Naive B cell (primary cell): ENCODE results near the gene ADCY2. TPM values are rescaled to one million over a fixed set of nuclear protein-coding genes. Genes with fewer than 3 reads are reported as not detected.

Source experiments
- ATAC-seq, 2 donors: fragments of 150-1000 bp; cut with Tn5 transposase; 2 replicates each; pipeline ENCODE4 v1.10.0; 2021; ENCODE audit warnings: low read depth in 2 of 2, mild to moderate bottlenecking in 2 of 2, moderate library complexity in 2 of 2
- DNase-seq: peaks from one replicate; pipeline ENCODE4 v3.0.0; 2022
- H3K27ac Mint-ChIP-seq, 6 donors: one replicate each; pipeline ENCODE4 v1.8.0; 2020 to 2022; ENCODE audit warnings: mild to moderate bottlenecking in 6 of 6, mixed read lengths in 6 of 6, moderate library complexity in 5 of 6, inconsistent platforms in 2 of 6
- H3K27me3 Mint-ChIP-seq, 3 donors: one replicate each; pipeline ENCODE4 v1.8.0; 2021 to 2022; ENCODE audit warnings: mixed read lengths in 3 of 3, mild to moderate bottlenecking in 1 of 3
- H3K36me3 Mint-ChIP-seq, 2 donors: one replicate each; pipeline ENCODE4 v1.8.0; 2020 to 2022; ENCODE audit warnings: mixed read lengths in 2 of 2, inconsistent platforms in 1 of 2, mild to moderate bottlenecking in 1 of 2
- H3K4me1 Mint-ChIP-seq, 3 donors: one replicate each; pipeline ENCODE4 v1.8.0; 2020 to 2022; ENCODE audit warnings: mixed read lengths in 3 of 3, inconsistent platforms in 1 of 3, mild to moderate bottlenecking in 1 of 3, moderate library complexity in 1 of 3
- H3K4me3 Mint-ChIP-seq, 8 donors: one replicate each; pipeline ENCODE4 v1.8.0; 2020 to 2022; ENCODE audit warnings: mild to moderate bottlenecking in 8 of 8, mixed read lengths in 8 of 8, moderate library complexity in 8 of 8, inconsistent platforms in 2 of 8
- H3K9me3 Mint-ChIP-seq, 7 donors: one replicate each; pipeline ENCODE4 v1.8.0; 2020 to 2022; ENCODE audit warnings: mixed read lengths in 7 of 7, mild to moderate bottlenecking in 5 of 7, inconsistent platforms in 2 of 7, moderate library complexity in 1 of 7
- polyA plus RNA-seq, 6 donors: library from polyadenylated mRNA; unstranded; fragments of 300-500 nt; fragmentation: Illumina TruSeq; gene quantifications; one replicate each; pipeline ENCODE4 v1.2.3, GENCODE V29; 2021; ENCODE audit warnings: low read depth in 6 of 6

ADCY2 gene
- polyA plus RNA-seq, 6 donors from 2014 or later, result not detected

- DNase-seq (no peak), ATAC-seq (no peak)
- Mint-ChIP-seq H3K36me3 (no peaks in the 10 kb centered on the region), H3K4me1 (no peaks in the 10 kb centered on the region), H3K9me3 (peaks cover 0 to 16% (median 10%) of the 10 kb centered on the region in 7 donors), H3K4me3 (no peak overlapping the region), H3K27me3 (no peaks in the 10 kb centered on the region), H3K27ac (no peak overlapping the region)
These were observed 77.2 kb downstream of the ADCY2 start for GRCh38 chr5:7473115-7473514.

DNA sequence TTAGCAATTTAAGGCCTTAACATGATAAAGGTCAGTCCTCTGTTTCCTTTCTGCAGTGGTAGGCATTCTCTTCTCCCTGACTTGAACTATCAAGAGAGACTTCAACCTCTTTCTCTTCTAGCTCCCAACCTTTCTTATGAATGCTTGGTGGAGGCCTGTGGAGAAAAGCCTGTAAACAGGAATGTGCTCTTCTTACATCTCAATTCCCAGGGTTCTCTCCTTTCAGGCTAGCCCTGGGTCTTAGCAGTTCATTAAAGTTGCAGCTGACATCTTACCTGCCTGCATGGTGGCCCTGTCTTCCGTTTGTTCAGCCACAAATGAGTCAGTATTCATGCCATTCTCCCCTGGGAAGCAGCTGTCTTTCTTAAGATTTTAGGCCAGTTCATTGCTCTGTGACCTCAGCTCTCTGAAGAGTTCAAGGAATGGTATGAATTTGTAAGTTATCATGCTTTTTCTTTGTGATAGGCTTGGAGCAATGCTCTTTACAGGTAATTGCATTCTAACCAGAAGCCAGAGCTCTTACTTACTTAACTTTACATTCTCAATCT is 77.8 kb downstream of the ADCY2 start:
- H3K27ac Mint-ChIP-seq, result no peak overlapping the region
- H3K27me3 Mint-ChIP-seq, result no peaks in the 10 kb centered on the region

DNA sequence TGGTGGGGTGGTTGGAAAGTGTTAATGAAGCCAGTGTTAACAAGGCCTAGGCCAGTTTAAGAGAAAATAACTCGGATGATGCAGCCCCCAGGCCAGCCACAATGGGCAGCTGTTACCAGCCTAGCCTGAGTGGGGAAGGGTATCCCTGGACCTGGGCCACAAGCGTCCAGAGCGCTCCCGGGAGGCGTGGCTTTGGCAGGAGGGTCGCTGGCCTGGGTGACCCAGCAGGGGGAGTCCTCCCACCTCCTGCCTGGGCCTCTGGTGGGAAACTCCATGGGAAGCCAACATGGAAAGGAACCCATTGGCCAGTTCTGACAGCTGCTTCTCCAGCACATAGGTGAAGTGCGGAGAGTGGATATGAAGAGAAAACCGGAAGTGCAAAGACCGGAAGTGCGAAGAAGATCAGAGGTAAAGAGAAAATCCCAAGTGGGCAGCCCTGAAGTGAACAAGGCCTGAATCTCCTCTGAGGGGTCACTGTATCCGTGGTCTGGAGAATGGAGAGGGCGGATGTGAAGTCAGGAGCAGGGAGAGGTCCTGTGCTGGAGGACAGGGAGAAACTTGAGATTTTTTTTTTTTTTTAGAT is 79.0 kb downstream of the ADCY2 start:
- ATAC-seq, result no peak
- Mint-ChIP-seq H3K9me3 (peaks cover 0 to 16% (median 10%) of the 10 kb centered on the region in 7 donors), H3K36me3 (no peaks in the 10 kb centered on the region)

More for the DNA sequence above, 77.8 kb downstream of the ADCY2 start:
- Mint-ChIP-seq H3K36me3 (no peaks in the 10 kb centered on the region), H3K4me1 (no peaks in the 10 kb centered on the region), H3K9me3 (peaks cover 0 to 16% (median 10%) of the 10 kb centered on the region in 7 donors), H3K4me3 (no peak overlapping the region)
- no peak for ATAC-seq
- DNase-seq, result no peak

GRCh38 chr5:7478459-7478858 is 82.5 kb downstream of the ADCY2 start:
- Mint-ChIP-seq H3K4me1 (no peaks in the 10 kb centered on the region), H3K9me3 (peaks cover 0 to 14% (median 7%) of the 10 kb centered on the region in 7 donors), H3K27me3 (no peaks in the 10 kb centered on the region), H3K27ac (no peak overlapping the region), H3K4me3 (no peak overlapping the region), H3K36me3 (no peaks in the 10 kb centered on the region)
- ATAC-seq (no peak), DNase-seq (no peak)

More for the DNA sequence above, 79.0 kb downstream of the ADCY2 start:
- DNase-seq, result no peak
- Mint-ChIP-seq H3K4me3 (no peak overlapping the region), H3K4me1 (no peaks in the 10 kb centered on the region), H3K27me3 (no peaks in the 10 kb centered on the region), H3K27ac (no peak overlapping the region)

DNA sequence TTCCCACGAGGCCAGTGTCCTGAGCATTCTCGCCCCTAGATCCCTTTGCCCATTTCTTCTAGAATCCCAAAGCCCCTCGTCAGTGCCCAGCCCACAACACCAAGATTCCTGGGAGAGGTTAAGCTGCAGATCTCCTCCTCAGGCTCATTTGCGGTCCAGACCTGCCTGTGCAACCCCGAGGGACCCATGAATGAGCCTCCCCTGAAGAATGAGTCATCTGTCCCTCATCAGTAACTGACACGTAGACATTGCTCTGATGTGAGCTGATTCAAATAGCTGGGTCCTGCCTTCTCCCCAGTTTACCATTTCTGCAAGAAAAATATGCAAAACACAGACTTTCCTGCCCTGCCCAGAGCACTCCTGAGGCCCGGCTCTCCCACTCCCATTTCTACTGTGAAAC is 92.8 kb downstream of the ADCY2 start:
- H3K27me3 Mint-ChIP-seq, result no peaks in the 10 kb centered on the region
- no peaks in the 10 kb centered on the region for H3K36me3 Mint-ChIP-seq
- no peaks in the 10 kb centered on the region for H3K4me1 Mint-ChIP-seq
- H3K9me3 Mint-ChIP-seq, result peaks cover 0 to 13% (median 7%) of the 10 kb centered on the region in 7 donors
- H3K4me3 Mint-ChIP-seq, result no peak overlapping the region
- DNase-seq, result no peak
- no peak overlapping the region for H3K27ac Mint-ChIP-seq
- ATAC-seq, result no peak

GRCh38 chr5:7492371-7492770 is 96.4 kb downstream of the ADCY2 start:
- ATAC-seq (no peak), DNase-seq (no peak)
- Mint-ChIP-seq H3K36me3 (no peaks in the 10 kb centered on the region), H3K27ac (no peak overlapping the region), H3K4me1 (no peaks in the 10 kb centered on the region), H3K27me3 (no peaks in the 10 kb centered on the region), H3K9me3 (peaks cover 0 to 11% (median 6%) of the 10 kb centered on the region in 7 donors), H3K4me3 (no peak overlapping the region)

DNA sequence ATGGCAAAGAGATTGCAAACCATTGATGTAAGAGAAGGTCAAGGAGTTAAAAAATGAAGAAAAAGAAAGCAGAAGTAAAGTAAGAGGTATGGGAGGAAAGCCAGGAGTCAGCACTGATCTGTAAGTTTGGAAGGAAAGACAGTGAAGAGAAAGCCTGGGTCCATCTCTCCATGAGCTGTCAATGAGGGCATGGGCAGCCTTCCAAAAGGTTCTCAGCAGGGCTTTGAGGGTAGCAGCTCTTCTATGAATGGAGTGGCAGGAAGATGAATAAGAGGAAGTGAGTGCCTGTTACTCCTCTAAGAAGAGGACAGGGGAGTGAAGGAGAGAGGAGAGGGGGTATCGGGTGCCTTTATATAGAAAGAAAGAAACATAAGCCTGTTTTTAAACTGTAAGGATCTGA is 97.1 kb downstream of the ADCY2 start:
- ATAC-seq, result no peak
- Mint-ChIP-seq H3K36me3 (no peaks in the 10 kb centered on the region), H3K27ac (no peak overlapping the region), H3K9me3 (peaks cover 0 to 11% (median 6%) of the 10 kb centered on the region in 7 donors), H3K4me3 (no peak overlapping the region), H3K27me3 (no peaks in the 10 kb centered on the region), H3K4me1 (no peaks in the 10 kb centered on the region)
- DNase-seq, result no peak

- no peaks in the 10 kb centered on the region for H3K36me3 Mint-ChIP-seq
- no peak for ATAC-seq
- no peak for DNase-seq
These were observed 97.7 kb downstream of the ADCY2 start for GRCh38 chr5:7493622-7494021.

DNA sequence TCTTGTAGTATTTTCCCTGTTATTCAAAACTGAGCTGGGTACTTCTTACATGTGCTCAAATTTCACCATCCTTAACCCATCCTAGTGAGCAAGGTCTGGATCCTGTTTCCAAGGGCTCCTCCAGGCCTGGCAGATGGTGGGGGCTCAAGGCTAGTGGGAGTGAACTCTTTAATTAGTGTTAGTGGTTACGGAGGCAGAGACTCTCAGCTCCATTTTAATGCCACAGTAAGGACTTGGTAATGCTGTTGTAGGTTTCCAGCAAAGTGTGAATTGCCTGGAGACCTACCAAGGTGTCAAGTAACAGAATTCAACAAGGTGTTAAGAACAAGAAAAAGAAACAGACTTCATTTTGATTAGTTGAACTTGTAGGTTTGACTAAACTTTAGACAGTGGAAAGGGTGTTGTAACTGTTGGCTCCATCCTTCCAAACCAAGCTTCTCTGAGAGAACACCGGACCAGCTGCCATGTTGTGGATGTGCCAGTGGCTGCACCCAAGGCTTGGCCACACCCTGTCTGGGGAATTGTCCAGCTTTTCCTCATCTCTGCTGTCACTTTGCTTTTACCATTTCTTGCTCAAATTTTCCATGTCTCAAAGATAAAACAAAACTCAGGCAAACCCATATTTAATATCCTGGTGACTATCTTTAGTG is 98.7 kb downstream of the ADCY2 start:
- Mint-ChIP-seq H3K9me3 (peaks cover 0 to 1% (median 0%) of the 10 kb centered on the region in 7 donors), H3K36me3 (no peaks in the 10 kb centered on the region), H3K27me3 (no peaks in the 10 kb centered on the region), H3K4me1 (no peaks in the 10 kb centered on the region), H3K4me3 (no peak overlapping the region), H3K27ac (no peak overlapping the region)
- no peak for DNase-seq
- ATAC-seq, result no peak

More at GRCh38 chr5:7493622-7494021, 97.7 kb downstream of the ADCY2 start:
- Mint-ChIP-seq H3K9me3 (peaks cover 0 to 8% (median 3%) of the 10 kb centered on the region in 7 donors), H3K27me3 (no peaks in the 10 kb centered on the region), H3K27ac (no peak overlapping the region), H3K4me1 (no peaks in the 10 kb centered on the region), H3K4me3 (no peak overlapping the region)

DNA sequence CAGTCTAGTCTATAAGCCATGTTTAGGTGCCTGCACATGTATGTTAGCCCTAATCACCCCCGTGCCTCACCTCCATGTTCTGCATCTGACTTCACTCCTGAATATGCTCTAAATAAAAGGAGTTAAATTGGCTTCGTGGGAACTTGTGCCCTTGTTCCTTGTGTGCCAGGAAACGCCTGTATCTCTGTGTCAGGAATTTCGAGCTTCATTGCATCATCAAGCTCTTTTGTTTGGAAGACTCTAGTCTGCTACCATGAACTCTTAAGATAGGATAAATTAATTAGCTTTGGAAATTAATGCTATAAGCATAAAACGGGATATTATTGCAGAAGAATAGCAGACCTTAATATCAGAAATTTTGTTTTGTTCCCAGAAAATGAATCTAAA is 99.2 kb downstream of the ADCY2 start:
- no peaks in the 10 kb centered on the region for H3K4me1 Mint-ChIP-seq
- no peaks in the 10 kb centered on the region for H3K27me3 Mint-ChIP-seq
- no peak for DNase-seq
- no peak overlapping the region for H3K4me3 Mint-ChIP-seq
- H3K9me3 Mint-ChIP-seq, result no peaks in the 10 kb centered on the region
- H3K36me3 Mint-ChIP-seq, result no peaks in the 10 kb centered on the region
- ATAC-seq, result no peak
- no peak overlapping the region for H3K27ac Mint-ChIP-seq

- ATAC-seq (no peak), DNase-seq (no peak)
- no peaks in the 10 kb centered on the region for H3K27me3 Mint-ChIP-seq
- no peaks in the 10 kb centered on the region for H3K4me1 Mint-ChIP-seq
- H3K27ac Mint-ChIP-seq, result no peak overlapping the region
- H3K36me3 Mint-ChIP-seq, result no peaks in the 10 kb centered on the region
- H3K4me3 Mint-ChIP-seq, result no peak overlapping the region
- H3K9me3 Mint-ChIP-seq, result peaks cover 0 to 4% (median 0%) of the 10 kb centered on the region in 7 donors
These were observed 104.3 kb downstream of the ADCY2 start for GRCh38 chr5:7500256-7500655.

GRCh38 chr5:7501061-7501460 is 105.1 kb downstream of the ADCY2 start:
- H3K27ac Mint-ChIP-seq, result no peak overlapping the region
- peaks cover 0 to 4% (median 0%) of the 10 kb centered on the region in 7 donors for H3K9me3 Mint-ChIP-seq
- ATAC-seq (no peak), DNase-seq (no peak)
- H3K36me3 Mint-ChIP-seq, result no peaks in the 10 kb centered on the region
- no peaks in the 10 kb centered on the region for H3K4me1 Mint-ChIP-seq
- no peaks in the 10 kb centered on the region for H3K27me3 Mint-ChIP-seq
- no peak overlapping the region for H3K4me3 Mint-ChIP-seq

GRCh38 chr5:7503564-7503963 is 107.6 kb downstream of the ADCY2 start:
- ATAC-seq (no peak), DNase-seq (no peak)
- Mint-ChIP-seq H3K36me3 (no peaks in the 10 kb centered on the region), H3K27me3 (no peaks in the 10 kb centered on the region), H3K27ac (no peak overlapping the region), H3K9me3 (peaks cover 0 to 4% (median 0%) of the 10 kb centered on the region in 7 donors), H3K4me3 (no peak overlapping the region), H3K4me1 (no peaks in the 10 kb centered on the region)

- H3K4me1 Mint-ChIP-seq, result no peaks in the 10 kb centered on the region
- H3K27ac Mint-ChIP-seq, result no peak overlapping the region
- DNase-seq (no peak), ATAC-seq (no peak)
- H3K4me3 Mint-ChIP-seq, result no peak overlapping the region
- peaks cover 0 to 5% (median 2%) of the 10 kb centered on the region in 7 donors for H3K9me3 Mint-ChIP-seq
- H3K36me3 Mint-ChIP-seq, result no peaks in the 10 kb centered on the region
- no peaks in the 10 kb centered on the region for H3K27me3 Mint-ChIP-seq
These were observed 119.5 kb downstream of the ADCY2 start for GRCh38 chr5:7515284-7515914.
